SHP77 treated with DMSO at 0.1 percent for 48 hours (cell line): ENCODE data around the gene HMGCL.
A peak's percentile ranks its signal among the peaks of the same experiment; 100 is the strongest.
"Not testable (repeated sequence)": the region's sequence is repeated elsewhere in the genome, so short reads cannot be mapped to it uniquely, and the experiment has no call there.

Experiments used
- DNase-seq: peaks from one replicate; lab custom pipeline; 2025; lab: John Stamatoyannopoulos, UW

The HMGCL gene

GRCh38 chr1:23798662-23799142, 26.5 kb downstream of the HMGCL start:
- no peak for DNase-seq

- DNase-seq = no peak
Observed at GRCh38 chr1:23797478-23798448, 27.5 kb downstream of the HMGCL start.

GRCh38 chr1:23796466-23797271, 28.6 kb downstream of the HMGCL start:
- no peak for DNase-seq

- DNase-seq = no peak
Observed at GRCh38 chr1:23795676-23796465, 29.4 kb downstream of the HMGCL start.

GRCh38 chr1:23794732-23795182, 30.5 kb downstream of the HMGCL start:
- not testable (repeated sequence) for DNase-seq

GRCh38 chr1:23793861-23794731, 31.1 kb downstream of the HMGCL start:
- DNase-seq = no peak

- no peak for DNase-seq
Observed at GRCh38 chr1:23793018-23793781, 32.0 kb downstream of the HMGCL start.

- no peak for DNase-seq
Observed at GRCh38 chr1:23792151-23792945, 32.9 kb downstream of the HMGCL start.

GRCh38 chr1:23791516-23792047, 33.6 kb downstream of the HMGCL start:
- DNase-seq = no peak

GRCh38 chr1:23790696-23791515, 34.3 kb downstream of the HMGCL start, which contains the start of gene LYPLA2:
LYPLA2 (plus strand) TSS chr1:23791145; CDS start chr1:23792683, 1,538 bp downstream.
- peak; percentile 75 for DNase-seq

- no peak for DNase-seq
Observed at GRCh38 chr1:23788695-23789094, 36.5 kb downstream of the HMGCL start.

GRCh38 chr1:23787701-23788100, 37.5 kb downstream of the HMGCL start:
- DNase-seq = no peak

GRCh38 chr1:23784846-23785245, 40.4 kb downstream of the HMGCL start:
- no peak for DNase-seq

GRCh38 chr1:23783141-23783540, 42.1 kb downstream of the HMGCL start:
- DNase-seq = not testable (repeated sequence)

GRCh38 chr1:23779826-23780371, 45.3 kb downstream of the HMGCL start:
- no peak for DNase-seq

- DNase-seq = peak; percentile 66
Observed at GRCh38 chr1:23777979-23778814, 47.0 kb downstream of the HMGCL start, which contains the start of gene PITHD1. PITHD1 (plus strand) TSS chr1:23778418; CDS start chr1:23778516, 98 bp downstream.
